Vagina (tissue), 2 donors: ENCODE data around the gene RPS6KA5.

Source experiments
- CTCF ChIP-seq, 3 experiments: fragments of 450-650 bp in 2 of 3; fragments of 200-600 bp in 1 of 3; sonication (generic) in 1 of 3; IDR thresholded peaks; one replicate each; pipeline ENCODE4 v1.5.1; 2017 to 2019; ENCODE audit warnings: antibody characterized with exemption in 3 of 3, mild to moderate bottlenecking in 2 of 3, moderate library complexity in 2 of 3
- POLR2A ChIP-seq, 2 donors: fragments of 450-650 bp; IDR thresholded peaks; one replicate each; pipeline ENCODE4 v1.6.1; 2017; ENCODE audit warnings: antibody characterized with exemption in 2 of 2, mild to moderate bottlenecking in 2 of 2, moderate library complexity in 2 of 2
- POLR2AphosphoS5 ChIP-seq, 2 donors: sonication (generic); formaldehyde crosslinking; IDR thresholded peaks; one replicate each; pipeline ENCODE4 v1.9.0; 2017; ENCODE audit warnings: antibody characterized with exemption in 2 of 2, mild to moderate bottlenecking in 2 of 2, low read depth in 1 of 2; ENCODE audit not compliant: insufficient read depth in 1 of 2

GRCh38 chr14:91092073-91092472, 31.6 kb upstream of the RPS6KA5 start:
- TF ChIP-seq POLR2A (IDR thresholded peaks at IDR 0.05) (no peak), POLR2AphosphoS5 (IDR thresholded peaks at IDR 0.05; ENCODE audit: insufficient read depth in 1 of 2, low read depth in 1 of 2) (no peak), CTCF (IDR thresholded peaks at IDR 0.05) (no peak)
